Liver (tissue), 2 donors: ENCODE results near the gene ILKAP.

Experiments used
- CTCF ChIP-seq: fragments of 150-350 bp; IDR thresholded peaks from 2 replicates; pipeline ENCODE4 v1.5.1; 2017; ENCODE audit warnings: improper control_type of control experiment, low read depth, low read length; ENCODE audit not compliant: missing input control
- MAX ChIP-seq: IDR thresholded peaks from 2 replicates; pipeline ENCODE4 v1.6.1; 2016; ENCODE audit warnings: antibody characterized with exemption
- donor health status: healthy.

- no peak for TF ChIP-seq CTCF
- TF ChIP-seq MAX, result no peak
Measured at GRCh38 chr2:238151628-238152235, 51.8 kb downstream of the ILKAP start.
